GM12878 (cell line): Measurements from ENCODE around the gene TOR2A. TPM values are rescaled to one million over a fixed set of nuclear protein-coding genes. Genes with fewer than 3 reads are reported as not detected.

ENCODE experiments used
- ATAC-seq: fragments of 200-7000 bp; cut with Tn5 transposase; 3 replicates; pipeline ENCODE4 v1.9.1; 2020; ENCODE audit warnings: mild to moderate bottlenecking, moderate library complexity
- BruUV-seq: library from RNA; stranded (reverse); fragments of 400-500 nt; replicated peaks from 2 replicates; lab custom pipeline; 2021; lab: Mats Ljungman, UMichigan
- CTCF ChIA-PET: fragments of 300-600 bp; sonication (Branson Sonifier 250); formaldehyde crosslinking; extraction: SDS; loops from one replicate; lab custom pipeline; 2021; ENCODE audit warnings: inconsistent platforms; lab: Yijun Ruan, JAX
- POLR2A ChIA-PET: fragments of 350-600 bp; formaldehyde crosslinking; extraction: SDS; loops from one replicate; lab custom pipeline; 2021; ENCODE audit warnings: inconsistent platforms; lab: Charles Lee
- RAD21 ChIA-PET: fragments of 300-600 bp; sonication (Branson Sonifier 250); formaldehyde crosslinking; loops from one replicate; lab custom pipeline; 2023; ENCODE audit warnings: antibody characterized with exemption; ENCODE audit not compliant: unreplicated experiment; lab: Charles Lee
- SMC1A ChIA-PET: fragments of 300-600 bp; sonication (Branson Sonifier 250); formaldehyde crosslinking; loops from one replicate; lab custom pipeline; 2023; ENCODE audit not compliant: unreplicated experiment, uncharacterized antibody; lab: Charles Lee
- DNase-seq: peaks from one replicate; pipeline ENCODE4 v3.0.0-alpha.2; 2011; ENCODE audit warnings: low read depth, low spot score
- FAIRE-seq: peaks from 3 replicates; lab custom pipeline; 2011; peaks lifted over from hg19 to GRCh38; lab: Jason Lieb, UNC
- H2AFZ ChIP-seq: 2 replicates; pipeline ENCODE4 v1.6.0; 2011; ENCODE audit warnings: low read depth, low read length, control low read depth; ENCODE audit not compliant: control insufficient read depth
- H3K27ac ChIP-seq: 2 replicates; pipeline ENCODE4 v1.5.1; 2011; ENCODE audit warnings: control low read depth; ENCODE audit not compliant: control insufficient read depth, insufficient read depth
- H3K27me3 ChIP-seq, 2 experiments: replicated peaks in 1 of 2; 2 replicates each; pipeline versions ENCODE4 v1.6.0 to v1.6.1; 2011; ENCODE audit warnings: low read length in 1 of 2; ENCODE audit not compliant: control insufficient read depth in 2 of 2, insufficient read depth in 2 of 2
- H3K36me3 ChIP-seq, 2 experiments: 2 replicates each; pipeline ENCODE4 v1.5.1; 2011; ENCODE audit warnings: low read length in 1 of 2; ENCODE audit not compliant: control insufficient read depth in 2 of 2, insufficient read depth in 2 of 2
- H3K4me1 ChIP-seq: 2 replicates; pipeline ENCODE4 v1.6.1; 2011; ENCODE audit warnings: mild to moderate bottlenecking, low read length, moderate library complexity, mixed read lengths; ENCODE audit not compliant: control insufficient read depth, insufficient read depth
- H3K4me2 ChIP-seq: 2 replicates; pipeline ENCODE4 v1.6.0; 2011; ENCODE audit warnings: control low read depth; ENCODE audit not compliant: control insufficient read depth, insufficient read depth
- H3K4me3 ChIP-seq: fragments of 200-600 bp; sonication (generic); 2 replicates; pipeline ENCODE4 v1.5.1; 2016
- H3K79me2 ChIP-seq: 2 replicates; pipeline ENCODE4 v1.6.0; 2011; ENCODE audit warnings: low read length; ENCODE audit not compliant: control insufficient read depth, insufficient read depth
- H3K9ac ChIP-seq: 2 replicates; pipeline ENCODE4 v1.8.0; 2011; ENCODE audit warnings: low read length, control low read depth, mixed read lengths; ENCODE audit not compliant: control insufficient read depth, insufficient read depth
- H3K9me3 ChIP-seq: replicated peaks from 3 replicates; pipeline ENCODE4 v1.5.1; 2011; ENCODE audit warnings: mild to moderate bottlenecking, low read length; ENCODE audit not compliant: control insufficient read depth, insufficient read depth
- H4K20me1 ChIP-seq: 2 replicates; pipeline ENCODE4 v1.6.0; 2011; ENCODE audit not compliant: control insufficient read depth, insufficient read depth
- BMI1 ChIP-seq: fragments of 450-650 bp; IDR thresholded peaks from 2 replicates; pipeline ENCODE4 v1.6.1; 2016; ENCODE audit warnings: mild to moderate bottlenecking, moderate library complexity, borderline replicate concordance
- CBX3 ChIP-seq: fragments of 200-600 bp; sonication (generic); IDR thresholded peaks from 2 replicates; pipeline ENCODE4 v1.6.1; 2016; ENCODE audit warnings: low read depth, borderline replicate concordance
- E4F1 ChIP-seq: fragments of 450-650 bp; IDR thresholded peaks from 2 replicates; pipeline ENCODE4 v1.6.1; 2018; ENCODE audit warnings: borderline replicate concordance, mild to moderate bottlenecking; ENCODE audit not compliant: partially characterized antibody
- ESRRA ChIP-seq: IDR thresholded peaks from 2 replicates; pipeline ENCODE4 v1.6.1; 2012; ENCODE audit warnings: mild to moderate bottlenecking, low read length, improper control_type of control experiment
- EZH2 ChIP-seq: IDR thresholded peaks from 2 replicates; pipeline ENCODE4 v1.6.1; 2012; ENCODE audit warnings: low read depth, mild to moderate bottlenecking, control low read depth, inconsistent platforms, low read length, borderline replicate concordance; ENCODE audit not compliant: control insufficient read depth
- FOS ChIP-seq: IDR thresholded peaks from 3 replicates; pipeline ENCODE4 v1.6.1; 2011; ENCODE audit warnings: borderline replicate concordance; ENCODE audit not compliant: insufficient read length; ENCODE audit errors: extremely low read depth
- MAX ChIP-seq: IDR thresholded peaks from 2 replicates; pipeline ENCODE4 v1.6.1; 2012; ENCODE audit warnings: low read depth, low read length, improper control_type of control experiment
- MEF2B ChIP-seq: fragments of 450-650 bp; IDR thresholded peaks from 2 replicates; pipeline ENCODE4 v1.6.1; 2018; ENCODE audit warnings: mild to moderate bottlenecking, moderate library complexity; ENCODE audit not compliant: partially characterized antibody, poor library complexity, severe bottlenecking
- RCOR1 ChIP-seq: conservative IDR thresholded peaks from 2 replicates; pipeline ENCODE4 v1.6.1; 2012; ENCODE audit warnings: low read depth, low read length, improper control_type of control experiment
- SUPT20H ChIP-seq: IDR thresholded peaks from 2 replicates; pipeline ENCODE4 v1.6.1; 2011; ENCODE audit warnings: low read depth, mild to moderate bottlenecking, low read length, moderate library complexity, borderline replicate concordance; ENCODE audit not compliant: control insufficient read depth
- TCF3 ChIP-seq: IDR thresholded peaks from 2 replicates; pipeline ENCODE4 v1.6.1; 2012; ENCODE audit warnings: low read depth, mild to moderate bottlenecking, low read length, borderline replicate concordance; ENCODE audit not compliant: insufficient read depth
- USF1 ChIP-seq: IDR thresholded peaks from 2 replicates; pipeline ENCODE4 v1.6.1; 2011; ENCODE audit warnings: borderline replicate concordance, low read depth, mild to moderate bottlenecking, moderate library complexity, mixed read lengths, low read length; ENCODE audit not compliant: insufficient read depth; ENCODE audit errors: extremely low read length
- ZBTB40 ChIP-seq: fragments of 450-650 bp; IDR thresholded peaks from 2 replicates; pipeline ENCODE4 v1.6.1; 2016; ENCODE audit warnings: mild to moderate bottlenecking, moderate library complexity, borderline replicate concordance
- ZNF217 ChIP-seq: fragments of 450-650 bp; IDR thresholded peaks from 2 replicates; pipeline ENCODE4 v1.6.1; 2017; ENCODE audit warnings: antibody characterized with exemption, mild to moderate bottlenecking
- WGBS: methylation state at CpG from one replicate; pipeline ENCODE4 v1.1.6; 2016; ENCODE audit warnings: low lambda C conversion rate; ENCODE audit not compliant: insufficient replicate concordance, insufficient coverage; ENCODE audit errors: missing lambda C conversion rate; 5-methylcytosine and 5-hydroxymethylcytosine counted together
- in situ Hi-C: fragments of 300-500 bp; cut with MboI; formaldehyde crosslinking; loops from 9 replicates; pipeline ENCODE4 v1.14.3; 2018; ENCODE audit warnings: mixed read lengths
- intact Hi-C: fragments of 100-400 bp; cut with micrococcal nuclease; formaldehyde crosslinking; loops from one replicate; pipeline ENCODE4 v1.14.2; 2022; ENCODE audit not compliant: unreplicated experiment
- polyA plus RNA-seq, 11 experiments: library from polyadenylated mRNA; depleted of rRNA in 4 of 11; unstranded in 6 of 11; stranded (reverse) in 5 of 11; fragments of >200 nt; fragmentation: Nextera tagmentation in 4 of 11; fragmentation: Illumina TruSeq in 1 of 11; extraction: Ambion mirVana in 4 of 11; extraction: Trizol in 1 of 11; gene quantifications; 1 replicate in 1 of 11; 2 replicates in 10 of 11; pipeline versions ENCODE4 v1.2.1 to v1.2.3, GENCODE V29; 2011 to 2016; ENCODE audit warnings: inconsistent platforms in 2 of 11, missing spikeins in 2 of 11, low read depth in 1 of 11
- total RNA-seq, 4 experiments: library from RNA; depleted of rRNA in 3 of 4; stranded (reverse); fragments of >200 nt in 3 of 4; fragmentation: Illumina TruSeq in 1 of 4; extraction: Trizol in 1 of 4; gene quantifications; 2 replicates each; pipeline versions ENCODE4 v1.2.1 to v1.2.3, GENCODE V29; 2013 to 2021

TOR2A gene
- total and polyA plus RNA-seq, 10 of the 15 experiments (the other 5 are each of a cell fraction or from before 2014, with no cell fraction given), result 0.52 to 23.7 (median 8.5) TPM

- H3K36me3 ChIP-seq, result no peaks in the 10 kb centered on the region
- H3K79me2 ChIP-seq, result no peaks in the 10 kb centered on the region
- POLR2A ChIA-PET, result interaction anchor here (0.6 to 0.7 kb wide), 2 partner anchors 19 to 83 kb away, joined by 4 to 6 read pairs; no protein-coding TSS in a partner anchor
- DNase-seq, result peak; percentile 73
- BruUV-seq, result no TSS peak
- H3K9me3 ChIP-seq, result no peaks in the 10 kb centered on the region
- no peak overlapping the region for H3K27ac ChIP-seq
- RAD21 ChIA-PET, result no interaction called here
- H2AFZ ChIP-seq, result peak overlapping the region; percentile 93
- in situ Hi-C loops, result no loop called here
- H3K4me2 ChIP-seq, result peak overlapping the region; percentile 81
- H3K27me3 ChIP-seq, result no peaks in the 10 kb centered on the region
- no peaks in the 10 kb centered on the region for H4K20me1 ChIP-seq
- peaks cover 4% of the 10 kb centered on the region; the same call in 1 of the 2 replicates for H3K4me1 ChIP-seq
- WGBS, result 14% methylated on average over 39 of the region's 41 CpGs
- SMC1A ChIA-PET, result no interaction called here
- H3K9ac ChIP-seq, result no peak overlapping the region
- intact Hi-C loops, result no loop called here
- peak overlapping the region; percentile 41; the same call in 1 of the 2 replicates for H3K4me3 ChIP-seq
- CTCF ChIA-PET, result interaction anchor here (0.5 kb wide), 1 partner anchor 63 kb away, joined by 3 read pairs; no protein-coding TSS in a partner anchor
- peak; percentile 92 for FAIRE-seq
- peak; percentile 100 for ATAC-seq
- no peak for TF ChIP-seq ESRRA
- TF ChIP-seq MAX, result peak; percentile 43; the same call in 1 of the 2 replicates
- peak; percentile 52 for TF ChIP-seq USF1
- peak; percentile 50; the same call in 1 of the 2 replicates for TF ChIP-seq ZBTB40
- no peak for TF ChIP-seq TCF3
- no peak; the same call in 1 of the 2 replicates for TF ChIP-seq ZNF217
- TF ChIP-seq CBX3, result no peak
- no peak for TF ChIP-seq EZH2
- no peak for TF ChIP-seq BMI1
- TF ChIP-seq RCOR1, result no peak
- TF ChIP-seq MEF2B, result peak; percentile 37
- no peak for TF ChIP-seq SUPT20H
- peak; percentile 20 for TF ChIP-seq E4F1
- peak; percentile 30 for TF ChIP-seq FOS
These were observed 36.0 kb downstream of the TOR2A start for GRCh38 chr9:127698985-127699670.
